Neutrophil (primary cell): ENCODE data around the gene IQSEC1.

Experiments
- H3K27ac ChIP-seq: fragments of 200-600 bp; sonication (generic); 2 replicates; pipeline ENCODE4 v1.5.1; 2016; ENCODE audit warnings: mild to moderate bottlenecking, moderate library complexity
- H3K27me3 ChIP-seq: fragments of 200-600 bp; sonication (generic); 2 replicates; pipeline ENCODE4 v1.6.0; 2016; ENCODE audit warnings: mild to moderate bottlenecking
- H3K36me3 ChIP-seq: fragments of 200-600 bp; sonication (generic); 2 replicates; pipeline ENCODE4 v1.5.1; 2017
- H3K4me1 ChIP-seq, 2 experiments: fragments of 200-600 bp in 1 of 2; sonication (generic) in 1 of 2; 1 replicate in 1 of 2; 2 replicates in 1 of 2; pipeline versions ENCODE4 v1.5.1 to v1.6.1; 2013 to 2016; ENCODE audit warnings: low read depth in 1 of 2, low read length in 1 of 2, mild to moderate bottlenecking in 1 of 2, moderate library complexity in 1 of 2; ENCODE audit not compliant: control insufficient read depth in 1 of 2, insufficient read depth in 1 of 2
- H3K4me3 ChIP-seq, 2 experiments: fragments of 200-600 bp in 1 of 2; sonication (generic) in 1 of 2; 1 replicate in 1 of 2; 2 replicates in 1 of 2; pipeline ENCODE4 v1.5.1; 2013 to 2016; ENCODE audit warnings: low read depth in 1 of 2, low read length in 1 of 2, mild to moderate bottlenecking in 1 of 2, moderate library complexity in 1 of 2
- H3K9me3 ChIP-seq: fragments of 200-600 bp; sonication (generic); 2 replicates; pipeline ENCODE4 v1.5.1; 2016
- TF ChIP-seq, protein P1 (sequence below): fragments of 200-600 bp; sonication (generic); IDR thresholded peaks from 2 replicates; pipeline ENCODE4 v1.5.1; 2016; ENCODE audit warnings: antibody characterized with exemption

The IQSEC1 gene

DNA sequence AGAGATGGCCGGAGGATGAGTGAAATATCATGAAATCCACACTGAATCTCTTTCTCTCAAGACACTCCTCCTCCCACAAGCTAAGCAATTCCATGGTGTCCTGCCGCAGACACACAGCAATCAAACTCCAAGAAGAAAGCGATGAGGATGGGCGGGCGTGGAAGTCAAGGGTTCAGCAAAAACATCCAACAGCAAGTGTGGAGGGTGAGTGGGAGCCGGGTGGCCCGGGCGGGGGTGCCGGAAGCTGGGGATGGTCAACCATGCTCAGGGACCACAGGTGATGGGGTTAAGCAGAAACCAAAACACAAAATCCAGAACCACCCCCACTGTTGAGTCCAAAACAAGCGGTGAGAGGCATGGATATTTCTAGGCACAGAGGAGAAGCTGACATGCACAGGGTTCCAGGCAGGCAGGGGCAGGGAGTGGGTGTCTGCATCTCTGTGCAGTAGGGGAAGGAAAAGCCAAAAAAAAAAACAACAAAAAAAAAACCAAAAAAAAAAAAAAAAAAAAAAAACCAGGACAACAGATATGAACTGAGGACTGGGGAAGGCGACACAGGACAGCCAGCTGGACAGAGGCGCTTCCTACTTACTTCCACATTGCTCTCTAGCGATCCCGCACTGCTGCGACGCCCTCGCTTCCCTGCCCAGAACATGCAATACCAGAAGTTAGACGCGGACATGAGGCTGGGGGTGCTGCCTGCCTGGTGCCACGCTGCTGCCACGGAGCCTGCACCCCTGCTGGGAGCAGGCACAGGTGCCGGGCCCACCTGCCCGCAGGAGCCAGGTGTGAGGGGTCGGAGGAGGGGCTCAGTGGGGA is 170.8 kb downstream of the IQSEC1 start:
- H3K4me1 ChIP-seq, result peaks cover 10 to 18% of the 10 kb centered on the region in 2 experiments
- H3K27ac ChIP-seq, result peak overlapping the region; percentile 54
- H3K36me3 ChIP-seq, result peaks cover 100% of the 10 kb centered on the region
- no peak overlapping the region for H3K4me3 ChIP-seq
- H3K27me3 ChIP-seq, result no peaks in the 10 kb centered on the region
- no peaks in the 10 kb centered on the region for H3K9me3 ChIP-seq
- TF ChIP-seq, protein P1, sequence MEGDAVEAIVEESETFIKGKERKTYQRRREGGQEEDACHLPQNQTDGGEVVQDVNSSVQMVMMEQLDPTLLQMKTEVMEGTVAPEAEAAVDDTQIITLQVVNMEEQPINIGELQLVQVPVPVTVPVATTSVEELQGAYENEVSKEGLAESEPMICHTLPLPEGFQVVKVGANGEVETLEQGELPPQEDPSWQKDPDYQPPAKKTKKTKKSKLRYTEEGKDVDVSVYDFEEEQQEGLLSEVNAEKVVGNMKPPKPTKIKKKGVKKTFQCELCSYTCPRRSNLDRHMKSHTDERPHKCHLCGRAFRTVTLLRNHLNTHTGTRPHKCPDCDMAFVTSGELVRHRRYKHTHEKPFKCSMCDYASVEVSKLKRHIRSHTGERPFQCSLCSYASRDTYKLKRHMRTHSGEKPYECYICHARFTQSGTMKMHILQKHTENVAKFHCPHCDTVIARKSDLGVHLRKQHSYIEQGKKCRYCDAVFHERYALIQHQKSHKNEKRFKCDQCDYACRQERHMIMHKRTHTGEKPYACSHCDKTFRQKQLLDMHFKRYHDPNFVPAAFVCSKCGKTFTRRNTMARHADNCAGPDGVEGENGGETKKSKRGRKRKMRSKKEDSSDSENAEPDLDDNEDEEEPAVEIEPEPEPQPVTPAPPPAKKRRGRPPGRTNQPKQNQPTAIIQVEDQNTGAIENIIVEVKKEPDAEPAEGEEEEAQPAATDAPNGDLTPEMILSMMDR, result no peak

DNA sequence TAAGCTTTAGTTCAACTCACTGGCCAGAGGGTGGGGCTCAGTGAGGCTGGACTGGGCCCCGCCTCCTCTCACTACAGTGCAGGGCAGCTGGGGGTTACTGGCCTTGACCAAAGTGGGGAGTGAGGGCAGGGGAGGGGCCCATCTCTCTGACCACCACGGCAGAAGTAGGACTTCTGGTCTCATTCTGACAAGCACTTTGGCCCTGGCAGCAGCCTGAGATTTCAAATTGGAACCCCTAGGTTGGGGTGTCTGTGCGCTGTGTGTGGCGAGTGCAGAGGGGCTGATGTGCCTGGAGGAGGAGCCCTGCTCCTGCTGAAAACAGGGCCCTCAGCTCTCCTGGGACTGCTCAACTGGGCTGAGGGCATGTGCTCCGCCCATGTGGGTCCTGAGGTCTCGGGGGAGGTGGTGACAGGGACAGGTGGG is 171.6 kb downstream of the IQSEC1 start:
- no peak overlapping the region for H3K27ac ChIP-seq
- peaks cover 17 to 21% of the 10 kb centered on the region in 2 experiments for H3K4me1 ChIP-seq
- H3K4me3 ChIP-seq, result no peak overlapping the region
- no peaks in the 10 kb centered on the region for H3K9me3 ChIP-seq
- H3K27me3 ChIP-seq, result no peaks in the 10 kb centered on the region
- peaks cover 100% of the 10 kb centered on the region for H3K36me3 ChIP-seq
- TF ChIP-seq, protein P1, result no peak

DNA sequence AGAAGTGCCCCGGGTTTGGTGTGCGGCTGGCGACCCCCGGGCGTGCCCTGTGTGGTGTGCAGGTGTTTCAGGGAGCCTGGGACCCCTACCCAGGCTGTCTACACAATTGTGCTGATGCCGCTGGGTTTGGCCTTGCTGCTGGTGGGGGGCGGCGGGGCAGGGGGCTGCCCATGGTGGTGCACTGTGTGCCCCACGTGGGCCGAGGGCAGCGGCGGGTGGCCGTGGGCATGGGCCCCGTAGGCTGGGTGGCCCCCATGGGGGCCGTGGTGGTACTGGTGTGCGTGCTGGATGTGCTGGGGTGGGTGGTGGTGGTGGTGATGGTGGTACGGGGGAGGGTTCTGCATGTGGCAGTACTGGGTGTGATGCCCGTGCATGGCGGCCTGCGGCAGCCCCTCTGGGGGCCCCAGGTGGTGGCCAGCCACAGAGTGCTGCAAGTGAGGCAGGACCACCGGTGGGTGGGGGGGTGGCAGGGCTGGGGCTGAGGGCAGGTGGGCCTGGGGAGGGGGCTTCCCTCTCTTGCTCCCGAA is 172.3 kb downstream of the IQSEC1 start:
- H3K36me3 ChIP-seq, result peaks cover 97% of the 10 kb centered on the region

DNA sequence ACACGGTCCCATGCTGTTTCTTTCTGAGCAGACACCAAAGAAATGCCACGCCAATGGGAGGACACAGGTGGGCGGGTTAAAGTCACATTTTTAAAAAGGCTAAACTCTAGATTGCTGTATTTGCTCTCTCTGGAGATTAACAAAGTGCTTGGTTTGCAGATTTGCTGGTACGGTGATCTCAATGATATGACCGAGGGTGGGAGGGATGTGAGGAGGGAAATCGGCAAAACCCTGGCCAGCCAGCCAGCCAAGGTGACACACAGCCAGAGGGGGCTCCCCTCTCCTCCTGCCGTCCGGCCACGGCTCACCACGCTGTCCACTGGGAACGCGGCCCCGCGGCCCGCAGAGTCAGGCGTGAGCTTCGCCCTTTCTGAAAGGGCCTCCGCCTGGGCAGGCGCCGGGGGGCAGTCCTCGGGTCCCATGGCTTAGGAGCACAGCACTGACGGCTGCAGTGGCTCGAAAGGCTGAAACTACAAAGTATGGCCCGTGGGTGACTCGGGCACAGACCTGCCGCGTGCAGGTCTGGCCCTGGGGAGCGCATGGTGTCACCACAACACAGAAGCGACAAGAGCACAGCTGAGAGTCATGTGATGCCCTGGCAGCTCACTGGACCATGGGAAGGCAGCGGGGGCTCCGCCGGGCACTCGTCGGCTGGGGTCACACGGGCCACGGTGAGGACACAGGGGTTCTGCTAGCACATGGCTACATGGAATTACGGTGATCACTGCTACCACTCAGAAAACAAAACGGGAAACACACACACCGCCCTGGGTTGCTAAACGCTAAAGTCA is 174.1 kb downstream of the IQSEC1 start:
- Histone ChIP-seq H3K27ac (no peak overlapping the region), H3K36me3 (peaks cover 79% of the 10 kb centered on the region), H3K4me1 (peaks cover 34 to 35% of the 10 kb centered on the region in 2 experiments), H3K27me3 (no peaks in the 10 kb centered on the region), H3K9me3 (no peaks in the 10 kb centered on the region), H3K4me3 (no peak overlapping the region)
- TF ChIP-seq, protein P1, result no peak

More for the DNA sequence above, 172.3 kb downstream of the IQSEC1 start:
- TF ChIP-seq, protein P1, result no peak
- peaks cover 24 to 27% of the 10 kb centered on the region in 2 experiments for H3K4me1 ChIP-seq
- no peak overlapping the region for H3K27ac ChIP-seq
- no peaks in the 10 kb centered on the region for H3K27me3 ChIP-seq
- H3K9me3 ChIP-seq, result no peaks in the 10 kb centered on the region
- no peak overlapping the region for H3K4me3 ChIP-seq

DNA sequence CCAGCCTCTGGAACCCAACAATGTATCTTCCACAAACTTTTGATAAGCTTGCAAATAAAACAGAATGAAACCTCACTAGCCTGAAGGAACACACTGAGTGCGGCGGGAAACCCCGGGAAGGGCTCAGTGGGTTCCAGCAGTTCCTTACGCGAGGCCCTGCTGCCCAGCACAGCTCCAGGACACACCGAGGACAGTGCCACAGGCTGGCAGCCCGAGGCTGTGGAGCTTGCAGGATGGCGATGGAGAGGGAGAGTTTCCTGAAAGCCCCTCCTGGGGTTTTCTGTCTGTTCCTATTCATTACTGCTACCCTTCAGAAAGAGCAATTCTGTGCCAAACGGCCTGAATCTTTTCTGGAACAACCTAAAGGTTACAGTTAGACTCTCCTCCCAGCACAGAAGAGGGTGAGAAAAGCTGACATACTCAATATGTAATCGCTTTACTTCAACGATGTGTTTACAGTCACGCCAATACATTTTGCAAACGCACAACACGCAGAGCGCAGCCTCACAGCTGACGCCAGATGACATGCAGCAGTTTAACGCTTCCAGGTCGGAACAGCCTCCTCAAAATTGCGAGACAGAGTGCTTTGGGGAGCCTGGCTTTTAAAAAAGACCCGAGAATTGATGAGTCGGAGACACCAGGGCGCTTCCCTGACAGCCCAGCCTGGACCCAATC is 174.8 kb downstream of the IQSEC1 start:
- Histone ChIP-seq H3K27me3 (peaks cover 2% of the 10 kb centered on the region), H3K36me3 (peaks cover 72% of the 10 kb centered on the region), H3K4me1 (peaks cover 27 to 35% of the 10 kb centered on the region in 2 experiments), H3K9me3 (no peaks in the 10 kb centered on the region), H3K27ac (peak overlapping the region; percentile 20), H3K4me3 (no peak overlapping the region)
- TF ChIP-seq, protein P1, result no peak
